HG03066 (cell line): ENCODE results near the gene MOGAT3.

Source experiments
- ATAC-seq: cut with Tn5 transposase; IDR thresholded peaks from one replicate; pipeline ENCODE4 v1.9.1; 2021; ENCODE audit warnings: low read depth; ENCODE audit not compliant: unreplicated experiment

MOGAT3 gene

DNA sequence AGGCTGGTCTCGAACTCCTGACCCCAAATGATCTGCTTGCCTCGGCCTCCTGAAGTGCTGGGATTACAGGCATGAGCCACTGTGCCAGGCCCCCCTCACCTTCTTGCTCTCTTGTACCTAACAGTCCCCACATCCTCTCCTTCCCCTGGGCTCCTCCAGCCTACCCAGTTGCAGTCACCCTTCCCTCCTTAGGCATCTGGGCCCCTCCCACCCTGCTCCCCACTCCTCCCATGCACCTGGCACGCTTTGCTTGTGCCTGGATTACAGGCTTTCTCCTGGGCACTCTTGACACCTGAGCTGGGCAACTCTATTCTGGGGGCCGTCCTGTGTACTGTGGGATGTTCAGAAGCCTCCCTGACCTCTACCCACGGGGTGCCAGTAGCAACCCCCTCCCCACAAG, 33.8 kb upstream of the MOGAT3 start:
- ATAC-seq = no peak

DNA sequence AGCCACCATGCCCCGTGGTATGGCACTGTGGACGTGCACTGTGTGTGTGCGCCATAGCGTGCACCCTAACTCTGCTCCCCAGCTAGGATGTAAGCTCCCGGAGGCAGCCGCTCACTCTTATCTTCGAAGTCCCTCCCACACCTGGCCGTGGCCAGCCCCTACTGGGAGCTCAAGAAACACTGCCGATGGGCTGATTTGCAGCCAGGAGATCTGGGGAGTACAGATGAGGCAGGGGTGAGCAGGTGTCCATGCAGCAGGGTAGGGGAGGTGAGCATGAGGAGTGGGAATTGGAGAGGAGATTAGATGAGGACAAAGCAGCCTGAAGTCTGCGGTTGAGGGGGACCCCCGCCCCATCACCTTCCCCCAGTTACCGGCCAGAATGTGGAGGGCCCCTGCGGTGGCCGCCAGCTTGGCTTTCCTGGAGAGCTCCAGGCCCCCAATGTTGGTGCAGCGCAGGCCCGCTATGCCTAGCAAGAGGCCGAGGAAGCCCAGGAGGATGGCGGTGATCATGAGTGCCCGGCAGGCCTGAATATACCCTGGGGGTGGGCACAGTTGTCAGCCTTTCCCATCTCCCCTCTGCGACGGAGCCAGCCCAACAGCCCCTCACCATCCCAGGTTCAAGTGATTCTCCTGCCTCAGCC, 33.2 kb upstream of the MOGAT3 start:
- ATAC-seq = no peak

DNA sequence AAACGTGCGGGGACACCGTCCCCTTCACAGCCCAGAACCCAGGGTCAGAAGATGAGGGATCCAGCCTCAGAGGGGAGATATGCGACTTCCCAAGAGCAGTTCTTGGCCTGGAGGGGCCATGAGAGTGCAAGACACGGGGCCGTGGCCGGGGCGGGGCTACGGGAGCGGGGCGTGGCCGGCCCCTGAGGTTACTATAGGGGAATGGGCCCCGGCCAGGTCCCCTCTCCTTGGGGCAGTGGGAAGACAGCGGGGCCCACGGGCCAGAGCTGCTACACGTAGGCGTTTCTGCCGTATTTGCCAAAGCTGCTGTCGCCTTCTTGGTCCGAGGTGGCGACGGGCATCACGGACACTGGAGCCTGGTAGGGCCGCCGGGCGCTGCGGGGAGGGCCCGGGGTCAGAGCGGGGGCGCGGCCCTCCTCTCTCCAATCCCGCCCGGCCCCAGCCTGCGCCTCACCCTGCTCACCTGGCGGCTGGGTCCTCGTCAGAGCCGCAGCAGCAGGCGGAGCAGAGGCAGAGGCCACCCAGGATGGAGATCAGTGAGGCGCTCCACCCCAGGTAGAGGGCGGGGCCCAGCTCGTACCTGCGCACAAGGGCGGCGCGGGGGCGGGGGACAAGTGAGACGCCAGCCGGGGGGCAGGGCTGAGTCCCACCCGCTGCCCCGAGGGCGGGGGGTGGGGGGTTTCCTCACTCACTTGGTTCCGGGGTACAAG, 31.5 kb upstream of the MOGAT3 start:
- ATAC-seq = no peak

- no peak for ATAC-seq
Measured at GRCh38 chr7:101231644-101232043, 30.8 kb upstream of the MOGAT3 start.

DNA sequence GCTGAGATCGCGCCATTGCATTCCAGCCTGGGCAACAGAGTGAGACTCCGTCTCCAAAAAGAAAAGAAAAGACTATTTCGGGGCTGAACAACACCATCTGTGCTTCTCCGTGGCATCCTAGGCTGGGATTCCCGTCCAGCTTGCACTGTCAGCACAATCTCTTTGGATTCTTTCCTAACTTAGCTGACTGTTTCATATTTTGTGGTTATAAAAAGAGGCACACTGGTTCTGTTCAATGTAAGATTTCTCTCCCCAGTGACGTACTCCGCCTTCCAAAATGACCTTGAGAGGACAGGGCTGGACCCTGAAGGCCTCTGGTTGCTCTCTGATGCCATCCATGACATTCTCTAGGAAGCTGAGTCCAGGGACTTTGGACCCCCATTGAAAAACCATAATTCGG, 25.9 kb upstream of the MOGAT3 start:
- no peak for ATAC-seq

- no peak for ATAC-seq
Measured at GRCh38 chr7:101225650-101226049, 24.8 kb upstream of the MOGAT3 start.

GRCh38 chr7:101223528-101223927, 22.7 kb upstream of the MOGAT3 start:
- no peak for ATAC-seq

- ATAC-seq = no peak
Measured at GRCh38 chr7:101222275-101222830, 21.5 kb upstream of the MOGAT3 start.

GRCh38 chr7:101220295-101220694, 19.5 kb upstream of the MOGAT3 start:
- ATAC-seq = no peak

GRCh38 chr7:101218236-101219125, 17.6 kb upstream of the MOGAT3 start:
- ATAC-seq = no peak

GRCh38 chr7:101217388-101218235, 16.8 kb upstream of the MOGAT3 start, which contains the start of the genes PLOD3 and ZNHIT1:
Gene PLOD3 (minus strand): TSS chr7:101217581. CDS start chr7:101217274, 307 bp downstream.
Gene ZNHIT1 (plus strand): TSS chr7:101218165. CDS start chr7:101218196, 31 bp downstream.
- peak; percentile 64 for ATAC-seq

- ATAC-seq = no peak
Measured at GRCh38 chr7:101216860-101217387, 16.1 kb upstream of the MOGAT3 start.

DNA sequence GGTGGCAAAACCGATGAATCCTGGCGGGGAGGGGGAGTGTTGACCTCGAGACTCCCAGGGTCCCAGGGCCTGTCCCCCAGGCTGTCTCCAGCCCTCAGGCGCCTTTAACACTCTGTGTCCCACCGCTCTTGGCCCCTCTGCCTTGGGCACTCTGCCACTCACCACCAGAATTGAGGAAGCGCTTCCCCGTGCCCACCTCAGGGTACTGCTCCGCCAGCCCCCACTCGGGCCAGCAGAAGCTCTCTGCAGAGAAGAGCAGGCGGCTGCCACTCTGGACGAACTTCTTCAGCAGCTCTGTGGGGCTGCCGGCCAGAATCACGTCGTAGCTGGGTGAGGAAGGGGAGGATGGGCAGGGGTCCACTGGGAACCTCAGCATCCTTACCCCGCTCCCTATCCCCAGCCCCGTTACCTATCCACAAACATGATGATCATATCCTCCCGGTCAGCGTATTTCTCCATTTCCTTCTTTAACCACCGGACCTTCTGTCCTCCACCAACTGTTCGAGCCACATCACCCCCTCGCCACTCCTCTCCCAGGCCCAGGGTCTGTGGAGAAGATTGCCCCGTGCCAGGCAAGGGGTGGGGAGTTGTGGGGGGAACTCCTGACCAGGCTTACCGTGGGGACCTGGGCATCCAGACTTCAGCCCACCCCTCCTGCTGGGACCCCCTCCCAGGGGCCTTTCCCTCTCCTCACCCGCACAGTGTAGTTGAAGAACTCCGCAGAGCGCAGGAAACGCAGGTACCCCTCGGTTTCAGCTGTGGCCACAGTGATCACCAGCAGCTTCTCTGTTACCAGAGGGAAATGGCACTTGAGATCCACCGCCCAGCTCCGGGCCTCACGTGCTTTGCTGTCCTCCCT, 15.4 kb upstream of the MOGAT3 start:
- no peak for ATAC-seq

DNA sequence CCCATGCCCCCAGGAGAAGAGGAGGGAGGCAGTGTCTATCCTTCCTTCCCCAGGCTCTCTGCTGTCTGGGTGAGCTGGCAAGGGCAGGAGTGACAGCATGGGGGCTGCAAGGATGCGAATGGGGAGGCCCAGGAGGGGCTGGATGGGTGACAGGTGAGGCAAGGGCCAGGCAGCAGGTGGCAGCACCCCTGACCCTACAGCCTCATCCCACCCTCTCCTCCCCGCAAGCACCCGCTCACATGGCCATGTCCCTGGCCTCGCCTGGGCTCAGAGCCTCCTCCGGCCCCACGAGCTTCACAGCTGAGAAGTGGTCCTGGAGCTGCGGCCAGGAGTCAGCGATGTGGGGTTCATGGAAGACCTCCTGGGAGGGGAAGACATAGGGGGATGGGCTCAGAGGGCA, 11.2 kb upstream of the MOGAT3 start:
- ATAC-seq = no peak

DNA sequence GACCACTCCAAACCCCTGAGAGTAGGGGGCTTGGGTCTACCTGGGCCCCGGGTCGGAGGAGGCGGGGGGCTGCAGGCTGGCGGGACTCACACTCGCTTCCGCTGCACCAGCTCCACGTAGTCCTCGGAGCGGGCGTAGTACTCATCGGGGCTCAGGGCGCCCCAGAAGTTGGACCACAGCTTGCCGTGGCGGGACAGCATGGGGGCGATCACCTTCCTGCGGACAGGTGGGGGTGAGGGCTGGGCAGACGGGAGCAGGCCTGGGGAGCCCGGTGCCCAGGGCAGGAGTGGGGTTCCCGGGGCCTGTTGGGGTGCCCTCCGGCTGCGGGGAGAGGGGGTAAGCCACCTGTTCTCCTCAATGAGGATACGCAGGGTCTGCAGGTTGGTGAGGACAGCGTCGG, 10.7 kb upstream of the MOGAT3 start:
- no peak for ATAC-seq

GRCh38 chr7:101210143-101210542, 9.3 kb upstream of the MOGAT3 start:
- ATAC-seq = no peak

GRCh38 chr7:101208794-101209193, 8.0 kb upstream of the MOGAT3 start:
- ATAC-seq = no peak

- ATAC-seq = no peak
Measured at GRCh38 chr7:101207459-101207858, 6.6 kb upstream of the MOGAT3 start.

GRCh38 chr7:101206665-101207042, 5.8 kb upstream of the MOGAT3 start:
- no peak for ATAC-seq
